Colonic mucosa (tissue), 4 donors: ENCODE measurements around the gene ABHD2. TPM values are rescaled to one million over a fixed set of nuclear protein-coding genes. Genes with fewer than 3 reads are reported as not detected.
"Not testable (repeated sequence)": the region's sequence is repeated elsewhere in the genome, so short reads cannot be mapped to it uniquely, and the experiment has no call there.

Experiments
- DNase-seq: peaks from one replicate; pipeline ENCODE4 v3.0.0-alpha.2; 2020
- H3K27ac ChIP-seq: fragments of 200-600 bp; one replicate; pipeline ENCODE4 v1.8.0; 2021
- H3K27me3 ChIP-seq: fragments of 200-600 bp; one replicate; pipeline ENCODE4 v1.8.0; 2021
- H3K36me3 ChIP-seq: fragments of 200-600 bp; one replicate; pipeline ENCODE4 v1.8.0; 2021
- H3K4me1 ChIP-seq: fragments of 200-600 bp; one replicate; pipeline ENCODE4 v1.8.0; 2021; ENCODE audit warnings: mild to moderate bottlenecking
- H3K4me3 ChIP-seq: fragments of 200-600 bp; one replicate; pipeline ENCODE4 v1.8.0; 2021
- H3K9ac ChIP-seq, 2 donors: one replicate each; pipeline ENCODE4 v1.7.0; 2013; ENCODE audit warnings: control low read depth in 2 of 2, low read depth in 2 of 2, low read length in 2 of 2
- H3K9me3 ChIP-seq: fragments of 200-600 bp; one replicate; pipeline ENCODE4 v1.8.0; 2021
- CTCF ChIP-seq: fragments of 200-600 bp; IDR thresholded peaks from one replicate; pipeline ENCODE4 v1.8.0; 2022; ENCODE audit warnings: antibody characterized with exemption, mild to moderate bottlenecking
- intact Hi-C: fragments of 100-400 bp; cut with DNase I; formaldehyde crosslinking; loops from one replicate; pipeline ENCODE4 v1.14.1; 2022
- total RNA-seq, 2 donors: library from RNA; stranded (reverse); fragmentation: NEBNext Ultra II Directional in 1 of 2; extraction: Animal tissue kit (Norgen Biotek cat#: 25700) in 1 of 2; gene quantifications; one replicate each; pipeline ENCODE4 v1.2.1, GENCODE V29; 2021
- donor health status: healthy.
- donor health status: DM: no; HTN: no; CAD: no.
- donor health status: DM: no; HTN: no; CAD: no.

The ABHD2 gene
- total RNA-seq, 2 donors from 2014 or later: 71.5 to 86.7 TPM

GRCh38 chr15:89230277-89230676 lies 142.0 kb downstream of the ABHD2 start:
- no peaks in the 10 kb centered on the region for H3K4me1 ChIP-seq
- intact Hi-C loops: no loop called here
- DNase-seq: no peak
- H3K27me3 ChIP-seq: no peaks in the 10 kb centered on the region
- H3K27ac ChIP-seq: no peak overlapping the region
- no peaks in the 10 kb centered on the region for H3K9me3 ChIP-seq
- TF ChIP-seq CTCF: no peak
- H3K9ac ChIP-seq: no peak overlapping the region
- H3K36me3 ChIP-seq: no peaks in the 10 kb centered on the region
- H3K4me3 ChIP-seq: no peak overlapping the region

GRCh38 chr15:89231832-89232231 lies 143.6 kb downstream of the ABHD2 start:
- H3K27ac ChIP-seq: no peak overlapping the region
- H3K4me3 ChIP-seq: no peak overlapping the region
- no peaks in the 10 kb centered on the region for H3K9me3 ChIP-seq
- no peak for TF ChIP-seq CTCF
- no peaks in the 10 kb centered on the region for H3K36me3 ChIP-seq
- no peaks in the 10 kb centered on the region for H3K27me3 ChIP-seq
- H3K4me1 ChIP-seq: no peaks in the 10 kb centered on the region
- no peak overlapping the region for H3K9ac ChIP-seq
- DNase-seq: no peak
- intact Hi-C loops: no loop called here

- H3K4me1 ChIP-seq: not testable (repeated sequence)
- intact Hi-C loops: loop anchor here (5.0 kb wide), 1 partner anchor 33 kb away; no protein-coding TSS in a partner anchor
Measured at GRCh38 chr15:89239883-89240810, 151.9 kb downstream of the ABHD2 start.

GRCh38 chr15:89243046-89243690 lies 154.9 kb downstream of the ABHD2 start:
- Histone ChIP-seq H3K9ac (peak overlapping the region; percentile 64 to 93), H3K36me3 (no peaks in the 10 kb centered on the region), H3K4me3 (peak overlapping the region; percentile 66), H3K27ac (no peak overlapping the region), H3K9me3 (no peaks in the 10 kb centered on the region), H3K27me3 (no peaks in the 10 kb centered on the region), H3K4me1 (no peaks in the 10 kb centered on the region)
- DNase-seq: no peak
- intact Hi-C loops: loop anchor here (5.0 kb wide), 1 partner anchor 36 kb away; no protein-coding TSS in a partner anchor
- no peak for TF ChIP-seq CTCF

More at GRCh38 chr15:89239883-89240810, 151.9 kb downstream of the ABHD2 start:
- not testable (repeated sequence) for H3K9ac ChIP-seq, H3K36me3 ChIP-seq, H3K27ac ChIP-seq, DNase-seq, H3K4me3 ChIP-seq, H3K9me3 ChIP-seq, H3K27me3 ChIP-seq

- no peaks in the 10 kb centered on the region for H3K27me3 ChIP-seq
- no peak for TF ChIP-seq CTCF
- H3K9me3 ChIP-seq: no peaks in the 10 kb centered on the region
- H3K9ac ChIP-seq: peak within 1 kb of the TSS; percentile 64 to 93
- H3K4me3 ChIP-seq: peak within 1 kb of the TSS; percentile 66
- no peaks in the 10 kb centered on the region for H3K36me3 ChIP-seq
- no peak within 1 kb of the TSS for H3K27ac ChIP-seq
- intact Hi-C loops: loop anchor here (5.0 kb wide), 1 partner anchor 37 kb away; no protein-coding TSS in a partner anchor
- no peaks in the 10 kb centered on the region for H3K4me1 ChIP-seq
- DNase-seq: peak; percentile 98
Measured at GRCh38 chr15:89243691-89244573, 155.7 kb downstream of the ABHD2 start, which contains the start of gene FANCI. TSS of gene FANCI (plus strand) at chr15:89243979. CDS start at chr15:89247648, 3,669 bp downstream.
